ENCODE measurements around the gene TEF.

TEF gene

GRCh38 chr22:41362615-41363014, 19.1 kb upstream of the TEF start:
- TF ChIP-seq CTCF (IDR thresholded peaks at IDR 0.05; ENCODE audit: insufficient read depth, low read length, poor library complexity, severe bottlenecking) (no peak), EZH2phosphoT487 (conservative IDR thresholded peaks at IDR 0.05; ENCODE audit: low read length) (no peak)
- Histone ChIP-seq H3K9me2 (replicated peaks; ENCODE audit: insufficient read depth, low read length) (no peaks in the 10 kb centered on the region), H3K36me3 (ENCODE audit: low read length) (no peaks in the 10 kb centered on the region), H3K79me2 (ENCODE audit: insufficient read depth, low read length) (no peaks in the 10 kb centered on the region), H3K9me3 (ENCODE audit: insufficient read depth, low read length) (no peaks in the 10 kb centered on the region), H3K9ac (ENCODE audit: low read length) (no peak overlapping the region), H3F3A (ENCODE audit: insufficient read depth) (no peaks in the 10 kb centered on the region), H3K4me2 (ENCODE audit: low read depth, low read length, poor library complexity, severe bottlenecking) (no peak overlapping the region), H2AFZ (ENCODE audit: low read depth, low read length, severe bottlenecking) (no peak overlapping the region), H3K27ac (ENCODE audit: low read depth, low read length) (no peak overlapping the region), H3K27me3 (ENCODE audit: low read length) (no peaks in the 10 kb centered on the region), H4K20me1 (ENCODE audit: low read depth, low read length) (no peaks in the 10 kb centered on the region), H3K4me3 (ENCODE audit: insufficient read depth, low read length, poor library complexity, severe bottlenecking) (no peak overlapping the region)

GRCh38 chr22:41364233-41364632, 17.5 kb upstream of the TEF start:
- H3K27ac ChIP-seq (ENCODE audit: low read depth, low read length) = no peak overlapping the region

GRCh38 chr22:41364955-41365354, 16.8 kb upstream of the TEF start:
- no peaks in the 10 kb centered on the region for H3K36me3 ChIP-seq (ENCODE audit: low read length)
- H3K9me2 ChIP-seq (replicated peaks; ENCODE audit: insufficient read depth, low read length) = no peaks in the 10 kb centered on the region
- H3K4me2 ChIP-seq (ENCODE audit: low read depth, low read length, poor library complexity, severe bottlenecking) = no peak overlapping the region
- no peak overlapping the region for H3K27ac ChIP-seq (ENCODE audit: low read depth, low read length)
- no peak overlapping the region for H3K4me3 ChIP-seq (ENCODE audit: insufficient read depth, low read length, poor library complexity, severe bottlenecking)
- no peaks in the 10 kb centered on the region for H3K79me2 ChIP-seq (ENCODE audit: insufficient read depth, low read length)
- no peaks in the 10 kb centered on the region for H4K20me1 ChIP-seq (ENCODE audit: low read depth, low read length)
- no peak overlapping the region for H3K9ac ChIP-seq (ENCODE audit: low read length)
- H2AFZ ChIP-seq (ENCODE audit: low read depth, low read length, severe bottlenecking) = no peak overlapping the region
- no peak for TF ChIP-seq EZH2phosphoT487 (conservative IDR thresholded peaks at IDR 0.05; ENCODE audit: low read length)
- TF ChIP-seq CTCF (IDR thresholded peaks at IDR 0.05; ENCODE audit: insufficient read depth, low read length, poor library complexity, severe bottlenecking) = no peak
- H3K9me3 ChIP-seq (ENCODE audit: insufficient read depth, low read length) = no peaks in the 10 kb centered on the region
- no peaks in the 10 kb centered on the region for H3F3A ChIP-seq (ENCODE audit: insufficient read depth)
- H3K27me3 ChIP-seq (ENCODE audit: low read length) = no peaks in the 10 kb centered on the region

More at GRCh38 chr22:41364233-41364632, 17.5 kb upstream of the TEF start:
- no peaks in the 10 kb centered on the region for H3K36me3 ChIP-seq (ENCODE audit: low read length)
- no peak overlapping the region for H3K9ac ChIP-seq (ENCODE audit: low read length)
- H3K4me2 ChIP-seq (ENCODE audit: low read depth, low read length, poor library complexity, severe bottlenecking) = no peak overlapping the region
- H3K4me3 ChIP-seq (ENCODE audit: insufficient read depth, low read length, poor library complexity, severe bottlenecking) = no peak overlapping the region
- H3K9me2 ChIP-seq (replicated peaks; ENCODE audit: insufficient read depth, low read length) = no peaks in the 10 kb centered on the region
- no peaks in the 10 kb centered on the region for H3K79me2 ChIP-seq (ENCODE audit: insufficient read depth, low read length)
- no peaks in the 10 kb centered on the region for H3K27me3 ChIP-seq (ENCODE audit: low read length)
- H3K9me3 ChIP-seq (ENCODE audit: insufficient read depth, low read length) = no peaks in the 10 kb centered on the region
- no peaks in the 10 kb centered on the region for H3F3A ChIP-seq (ENCODE audit: insufficient read depth)
- TF ChIP-seq CTCF (IDR thresholded peaks at IDR 0.05; ENCODE audit: insufficient read depth, low read length, poor library complexity, severe bottlenecking) = no peak
- no peak overlapping the region for H2AFZ ChIP-seq (ENCODE audit: low read depth, low read length, severe bottlenecking)
- no peaks in the 10 kb centered on the region for H4K20me1 ChIP-seq (ENCODE audit: low read depth, low read length)

- no peaks in the 10 kb centered on the region for H3F3A ChIP-seq (ENCODE audit: insufficient read depth)
- H2AFZ ChIP-seq (ENCODE audit: low read depth, low read length, severe bottlenecking) = no peak overlapping the region
- H3K79me2 ChIP-seq (ENCODE audit: insufficient read depth, low read length) = no peaks in the 10 kb centered on the region
- no peaks in the 10 kb centered on the region for H3K9me3 ChIP-seq (ENCODE audit: insufficient read depth, low read length)
- H3K9ac ChIP-seq (ENCODE audit: low read length) = no peak overlapping the region
- H3K9me2 ChIP-seq (replicated peaks; ENCODE audit: insufficient read depth, low read length) = no peaks in the 10 kb centered on the region
- no peaks in the 10 kb centered on the region for H4K20me1 ChIP-seq (ENCODE audit: low read depth, low read length)
- no peaks in the 10 kb centered on the region for H3K36me3 ChIP-seq (ENCODE audit: low read length)
- H3K4me2 ChIP-seq (ENCODE audit: low read depth, low read length, poor library complexity, severe bottlenecking) = no peak overlapping the region
- TF ChIP-seq CTCF (IDR thresholded peaks at IDR 0.05; ENCODE audit: insufficient read depth, low read length, poor library complexity, severe bottlenecking) (no peak), EZH2phosphoT487 (conservative IDR thresholded peaks at IDR 0.05; ENCODE audit: low read length) (no peak)
- no peak overlapping the region for H3K27ac ChIP-seq (ENCODE audit: low read depth, low read length)
- H3K4me3 ChIP-seq (ENCODE audit: insufficient read depth, low read length, poor library complexity, severe bottlenecking) = no peak overlapping the region
- no peaks in the 10 kb centered on the region for H3K27me3 ChIP-seq (ENCODE audit: low read length)
Measured at GRCh38 chr22:41365425-41365824, 16.3 kb upstream of the TEF start.

Measured in SU-DHL-6 (cell line).